Measurements from ENCODE around the gene EPSTI1.
"Not testable (repeated sequence)": the region's sequence is repeated elsewhere in the genome, so short reads cannot be mapped to it uniquely, and the experiment has no call there.

Gene EPSTI1

GRCh38 chr13:42894765-42895243 is 97.2 kb downstream of the EPSTI1 start:
- no peak for DNase-seq (ENCODE audit: low read depth in 3 of 3, low spot score in 1 of 3)

DNA sequence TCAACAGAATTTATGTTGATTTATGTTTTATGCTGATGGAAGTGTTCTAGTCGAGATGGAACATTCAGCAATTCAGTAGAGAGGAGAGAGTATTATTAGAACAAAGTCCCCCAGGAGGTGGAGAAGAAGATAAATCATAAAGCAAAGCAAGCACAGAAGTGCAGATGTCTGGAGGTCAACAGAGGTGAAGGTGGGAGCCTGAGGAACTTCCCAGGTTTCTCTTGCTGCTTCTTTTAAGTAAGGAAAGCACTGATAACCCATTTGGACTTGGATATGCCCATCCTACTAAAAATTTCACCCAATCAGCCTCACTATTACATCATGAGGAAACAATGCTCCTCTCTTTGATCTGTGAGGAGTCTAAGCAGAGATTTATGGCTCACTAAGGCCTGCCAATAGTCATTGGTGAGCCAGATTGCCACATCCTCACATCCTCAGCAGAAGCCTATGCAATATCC is 98.8 kb downstream of the EPSTI1 start:
- DNase-seq (ENCODE audit: low read depth in 3 of 3, low spot score in 1 of 3): no peak

DNA sequence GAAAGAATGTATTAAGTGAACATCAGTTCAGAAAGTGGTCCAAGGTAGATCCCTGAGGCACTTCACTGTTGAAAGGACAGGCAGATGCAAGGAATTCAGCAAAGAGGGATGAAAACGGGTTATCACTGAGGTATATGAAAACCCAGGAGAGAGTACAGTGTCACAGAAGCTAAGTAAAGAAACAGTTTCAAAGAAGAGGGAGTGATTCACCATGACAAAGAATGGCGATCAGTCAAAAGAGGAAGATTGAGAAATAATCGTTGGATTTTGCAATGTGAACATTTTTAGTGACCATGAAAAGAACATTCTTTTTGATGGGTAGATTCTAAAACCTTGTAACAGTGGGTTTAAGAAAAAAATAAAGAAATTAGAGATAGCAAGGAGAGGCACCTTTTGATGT is 99.3 kb downstream of the EPSTI1 start:
- DNase-seq (ENCODE audit: low read depth in 3 of 3, low spot score in 1 of 3): no peak

GRCh38 chr13:42891591-42891990 is 100.5 kb downstream of the EPSTI1 start:
- no peak for DNase-seq (ENCODE audit: low read depth in 3 of 3, low spot score in 1 of 3)

DNA sequence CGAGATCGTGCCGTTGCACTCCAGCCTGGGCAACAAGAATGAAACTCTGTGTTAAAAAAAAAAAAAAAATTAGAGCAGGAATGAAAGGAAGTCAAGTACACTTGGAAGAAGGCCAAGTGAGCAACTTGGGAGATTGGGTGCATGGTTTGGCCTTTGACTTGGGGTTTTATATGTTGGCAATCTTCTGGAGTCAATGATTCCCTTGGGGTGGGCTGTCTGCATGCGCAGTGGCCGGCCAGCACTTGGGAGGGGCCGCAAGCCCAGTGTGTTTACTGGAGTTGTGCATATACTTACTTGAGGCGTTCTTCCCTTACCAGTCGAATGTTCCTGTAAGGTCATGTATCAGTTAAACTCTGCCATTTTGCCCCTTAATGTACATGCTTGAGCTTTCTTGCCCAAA is 106.7 kb downstream of the EPSTI1 start:
- DNase-seq (ENCODE audit: low read depth in 3 of 3, low spot score in 1 of 3): no peak

GRCh38 chr13:42883771-42884467 is 108.1 kb downstream of the EPSTI1 start:
- no peak for DNase-seq (ENCODE audit: low read depth in 3 of 3, low spot score in 1 of 3)

- no peak for DNase-seq (ENCODE audit: low read depth in 3 of 3, low spot score in 1 of 3)
Observed at GRCh38 chr13:42883142-42883541, 108.9 kb downstream of the EPSTI1 start.

- no peak for DNase-seq (ENCODE audit: low read depth in 3 of 3, low spot score in 1 of 3)
Observed at GRCh38 chr13:42880056-42880605, 111.9 kb downstream of the EPSTI1 start.

GRCh38 chr13:42878721-42879120 is 113.3 kb downstream of the EPSTI1 start:
- DNase-seq (ENCODE audit: low read depth in 3 of 3, low spot score in 1 of 3): no peak

DNA sequence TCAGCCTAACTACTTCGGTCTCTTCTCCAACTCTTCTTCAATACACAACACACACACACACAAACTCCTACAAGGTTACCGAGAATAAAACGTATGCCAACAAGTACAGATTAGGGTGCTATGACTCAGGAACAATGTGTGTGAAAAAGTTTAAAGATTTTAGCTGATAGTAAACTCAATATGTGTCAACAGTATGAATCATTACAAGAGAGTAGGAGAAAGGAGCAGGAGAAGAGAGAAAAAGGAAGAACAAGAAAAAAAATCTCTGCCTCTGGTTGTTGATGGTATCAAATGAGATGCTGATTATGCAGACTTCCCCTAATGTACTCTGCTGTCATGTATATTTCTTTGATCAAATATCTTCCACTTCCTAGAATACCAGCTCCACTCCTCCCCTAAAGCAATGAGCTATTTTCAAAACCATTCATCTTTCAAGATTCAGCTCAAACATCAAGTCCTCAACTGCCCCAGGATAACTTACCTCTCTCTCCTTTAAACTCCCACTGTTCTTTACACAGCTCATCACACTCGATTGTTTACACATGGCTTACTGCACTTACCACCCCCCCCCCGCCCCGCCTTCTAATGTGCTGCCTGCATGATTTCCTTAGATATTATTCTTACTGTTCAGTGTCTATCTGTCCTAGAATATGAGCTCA is 115.0 kb downstream of the EPSTI1 start:
- DNase-seq (ENCODE audit: low read depth in 3 of 3, low spot score in 1 of 3): no peak

GRCh38 chr13:42876270-42876714 is 115.7 kb downstream of the EPSTI1 start:
- DNase-seq (ENCODE audit: low read depth in 3 of 3, low spot score in 1 of 3): no peak

- no peak for DNase-seq (ENCODE audit: low read depth in 3 of 3, low spot score in 1 of 3)
Observed at GRCh38 chr13:42875475-42876269, 116.4 kb downstream of the EPSTI1 start.

DNA sequence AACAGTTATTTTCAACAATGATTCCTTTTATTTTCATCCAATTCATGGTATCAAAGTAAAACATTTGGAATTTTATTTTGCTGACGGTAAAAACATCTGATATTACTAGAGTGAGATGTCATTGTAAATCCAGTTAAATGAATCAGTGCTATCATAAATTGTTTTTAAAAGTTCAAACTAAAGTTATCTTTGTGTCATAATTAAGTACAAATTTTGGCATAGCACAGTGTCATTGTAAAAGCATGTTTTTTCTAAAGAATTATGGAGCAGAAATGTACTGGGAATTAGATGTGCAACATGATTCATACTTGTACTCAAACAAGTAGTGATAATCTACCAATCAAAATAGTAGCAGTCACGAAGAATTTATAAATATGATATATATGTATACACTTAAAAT is 117.8 kb downstream of the EPSTI1 start:
- DNase-seq (ENCODE audit: low read depth in 3 of 3, low spot score in 1 of 3): no peak

DNA sequence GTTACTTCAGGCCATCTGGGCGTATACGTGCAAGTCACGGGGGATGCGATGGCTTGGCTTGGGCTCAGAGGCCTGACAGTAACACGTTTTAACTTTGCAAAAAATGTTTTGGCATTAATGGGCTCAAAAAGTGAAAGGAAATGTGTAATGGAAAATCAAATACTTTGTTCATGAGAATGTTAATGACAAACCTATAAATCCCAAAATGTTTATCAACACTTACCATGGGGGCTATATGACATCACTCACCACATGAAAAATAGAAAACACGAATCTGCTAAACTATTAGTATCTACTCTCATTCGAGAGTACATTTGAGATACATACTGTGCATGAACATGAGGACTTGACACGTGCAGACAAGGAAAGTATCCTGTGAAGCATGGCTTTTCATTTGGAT is 119.0 kb downstream of the EPSTI1 start:
- DNase-seq (ENCODE audit: low read depth in 3 of 3, low spot score in 1 of 3): no peak

GRCh38 chr13:42867232-42867631 is 124.8 kb downstream of the EPSTI1 start:
- no peak for DNase-seq (ENCODE audit: low read depth in 3 of 3, low spot score in 1 of 3)

DNA sequence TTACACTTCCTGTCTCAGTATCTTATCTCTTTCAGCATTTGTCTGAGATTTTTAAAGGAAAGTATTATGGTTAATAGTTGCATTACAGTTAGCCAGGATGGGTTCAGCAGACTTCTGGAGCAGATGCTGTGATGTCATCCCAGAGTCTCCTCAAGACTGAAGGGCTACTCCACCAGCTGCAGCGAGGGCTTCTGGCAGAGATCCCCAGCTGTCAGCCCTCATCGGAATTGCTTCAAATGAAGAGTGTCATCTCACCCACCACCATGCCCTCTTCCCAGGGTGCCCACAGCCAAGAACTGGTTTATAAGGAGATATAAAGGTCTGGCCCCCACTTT is 126.3 kb downstream of the EPSTI1 start:
- no peak for DNase-seq (ENCODE audit: low read depth in 3 of 3, low spot score in 1 of 3)

DNA sequence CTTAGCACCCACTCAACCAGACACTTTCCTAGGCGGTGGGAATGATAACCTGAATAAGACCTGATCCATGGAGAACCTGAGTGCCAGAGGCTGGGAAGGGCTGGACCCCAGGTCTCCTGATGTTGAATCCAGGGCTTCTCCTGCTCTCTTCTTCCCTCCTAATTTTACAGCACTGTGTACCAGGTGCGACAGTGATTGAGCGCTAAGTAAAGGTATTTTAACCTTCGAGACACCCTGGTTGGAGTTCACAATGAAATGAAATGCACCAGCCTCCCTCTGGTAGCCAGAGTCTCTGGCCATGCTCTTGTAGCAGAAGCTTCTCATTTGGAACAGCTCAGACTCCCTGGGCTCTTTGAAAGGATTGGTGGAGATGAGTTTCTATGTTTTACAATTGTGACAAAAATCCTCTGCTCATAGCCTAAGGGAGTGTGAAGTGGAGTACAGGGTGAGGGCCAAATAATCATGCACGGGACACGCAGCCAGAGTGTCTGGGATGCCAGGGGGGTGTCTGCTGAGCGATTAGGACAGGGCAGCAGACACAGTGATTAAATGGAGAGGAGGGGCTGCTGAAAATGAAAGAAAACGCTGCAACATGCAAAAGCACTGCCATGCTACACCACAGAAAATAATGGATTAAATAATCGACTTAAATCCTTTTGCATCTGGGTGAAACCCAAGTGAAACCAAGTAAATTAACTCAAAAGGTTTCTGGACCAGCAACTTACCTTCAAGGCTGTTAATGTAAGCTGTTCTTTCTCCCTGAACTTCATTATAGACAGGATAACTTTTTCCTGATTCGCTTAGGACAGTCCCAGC is 126.9 kb downstream of the EPSTI1 start:
- DNase-seq (ENCODE audit: low read depth in 3 of 3, low spot score in 1 of 3): no peak

DNA sequence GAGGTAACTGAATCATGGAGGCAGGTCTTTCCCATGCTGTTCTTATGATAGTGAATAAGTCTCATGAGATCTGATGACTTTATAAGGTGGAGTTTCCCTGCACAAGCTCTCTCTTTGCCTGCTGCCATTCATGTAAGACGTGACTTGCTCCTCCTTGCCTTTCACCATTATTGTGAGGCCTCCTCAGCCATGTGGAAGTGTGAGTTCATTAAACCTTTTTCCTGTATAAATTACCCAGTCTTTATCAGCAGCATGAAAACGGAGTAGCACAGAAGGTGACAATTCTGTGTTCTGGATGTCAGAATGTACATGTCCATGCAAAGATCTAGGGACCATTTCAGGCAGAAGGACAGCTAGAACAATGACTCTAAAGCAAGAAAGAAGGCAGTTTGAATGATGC is 129.7 kb downstream of the EPSTI1 start:
- DNase-seq (ENCODE audit: low read depth in 3 of 3, low spot score in 1 of 3): not testable (repeated sequence)

DNA sequence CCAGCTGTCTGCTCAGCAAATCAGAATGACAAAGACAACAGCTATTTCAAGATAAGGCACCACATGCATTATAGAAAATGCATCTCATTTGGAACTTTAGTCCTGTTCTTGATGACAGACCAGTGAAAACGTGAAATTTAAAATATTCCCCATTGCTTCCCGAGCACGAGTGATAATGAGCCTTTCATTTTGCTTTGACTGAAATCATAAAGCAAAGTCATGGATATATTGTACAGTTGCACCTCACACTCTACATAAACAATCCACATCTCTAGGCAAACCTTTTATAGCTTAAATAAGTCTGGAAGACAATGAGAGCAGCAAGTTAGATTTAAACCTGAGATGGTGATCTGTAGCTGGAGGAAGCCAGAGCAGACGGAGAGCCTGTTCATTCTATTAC is 131.6 kb downstream of the EPSTI1 start:
- DNase-seq (ENCODE audit: low read depth in 3 of 3, low spot score in 1 of 3): no peak

- DNase-seq (ENCODE audit: low read depth in 3 of 3, low spot score in 1 of 3): no peak
Observed at GRCh38 chr13:42859760-42860159, 132.3 kb downstream of the EPSTI1 start.

DNA sequence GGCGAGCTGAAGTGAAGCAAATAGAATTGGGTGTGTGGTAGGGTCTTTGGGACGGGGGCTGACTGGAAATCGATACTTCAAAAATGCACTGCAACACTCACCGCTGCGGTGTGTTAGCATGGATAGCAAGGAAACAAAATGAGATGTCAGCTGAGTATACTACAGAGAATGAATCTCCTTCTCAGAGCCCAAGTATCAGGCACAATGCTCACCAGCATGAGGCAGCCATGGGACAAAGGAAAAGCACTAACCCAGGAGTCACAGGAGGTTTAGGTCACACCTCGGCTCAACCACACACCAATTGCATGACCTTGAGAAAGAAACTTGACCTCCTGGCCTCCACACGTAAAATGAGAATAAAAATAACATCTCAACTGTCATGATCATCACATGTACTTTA is 136.6 kb downstream of the EPSTI1 start:
- no peak for DNase-seq (ENCODE audit: low read depth in 3 of 3, low spot score in 1 of 3)

Measured in stimulated activated CD4-positive, alpha-beta T cell treated with anti-CD3 and anti-CD28 coated beads, TNF-alpha, amount 100 ng/mL, for 1 hour (primary cell).